HCT116 (cell line): ENCODE measurements around the gene TRIM65. TPM values are rescaled to one million over a fixed set of nuclear protein-coding genes. Genes with fewer than 3 reads are reported as not detected.

Experiments used
- CBX3 ChIP-seq: IDR thresholded peaks from 2 replicates; pipeline ENCODE4 v1.6.1; 2012; ENCODE audit warnings: low read depth
- CEBPB ChIP-seq: IDR thresholded peaks from 2 replicates; pipeline ENCODE4 v1.6.1; 2012; ENCODE audit warnings: low read depth
- EGR1 ChIP-seq: IDR thresholded peaks from 2 replicates; pipeline ENCODE4 v1.6.1; 2012; ENCODE audit warnings: low read depth
- POLR2AphosphoS5 ChIP-seq: IDR thresholded peaks from 2 replicates; pipeline ENCODE4 v1.6.1; 2011; ENCODE audit warnings: mild to moderate bottlenecking, low read depth, low read length, moderate library complexity
- SRF ChIP-seq: IDR thresholded peaks from 2 replicates; pipeline ENCODE4 v1.6.1; 2012; ENCODE audit warnings: low read depth
- TCF7L2 ChIP-seq: IDR thresholded peaks from 2 replicates; pipeline ENCODE4 v1.7.0; 2011; ENCODE audit warnings: borderline replicate concordance, inconsistent platforms; ENCODE audit not compliant: insufficient read depth, insufficient read length; ENCODE audit errors: extremely low read depth
- total RNA-seq: library from RNA; stranded (reverse); gene quantifications from one replicate; pipeline ENCODE4 v1.2.1, GENCODE V29; 2021; ENCODE audit not compliant: unreplicated experiment
- TF ChIP-seq, protein P1 (sequence below): IDR thresholded peaks from 2 replicates; pipeline ENCODE4 v1.6.1; 2012; ENCODE audit warnings: low read depth
- TF ChIP-seq, protein P2 (sequence below): IDR thresholded peaks from 2 replicates; pipeline ENCODE4 v1.6.1; 2011; ENCODE audit warnings: mild to moderate bottlenecking, low read length, moderate library complexity; ENCODE audit not compliant: insufficient replicate concordance; ENCODE audit errors: extremely low read depth

The TRIM65 gene
- total RNA-seq, 1 experiment from 2014 or later: 53.0 TPM

DNA sequence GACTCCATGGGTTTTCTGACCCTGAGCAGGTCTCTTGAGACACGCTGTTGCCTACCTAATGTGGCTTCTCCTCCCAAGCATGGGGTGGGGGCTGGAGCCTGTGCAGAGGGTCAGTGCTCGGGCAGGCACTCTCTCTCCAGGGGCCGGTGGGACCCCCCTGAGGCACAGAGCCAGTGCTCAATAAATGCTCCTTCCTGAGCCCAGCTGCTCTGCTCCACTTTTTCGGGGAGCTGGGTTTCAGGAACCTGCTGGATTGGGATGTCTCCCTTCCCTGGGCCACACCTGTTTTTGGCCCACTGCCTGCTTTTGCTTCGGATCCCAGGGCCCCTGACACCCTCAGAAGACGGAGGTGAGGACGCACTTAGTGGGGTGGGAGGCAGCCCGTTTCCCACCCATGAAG, 1.3 kb upstream of the TRIM65 start (continued):
- TF ChIP-seq, protein P1, sequence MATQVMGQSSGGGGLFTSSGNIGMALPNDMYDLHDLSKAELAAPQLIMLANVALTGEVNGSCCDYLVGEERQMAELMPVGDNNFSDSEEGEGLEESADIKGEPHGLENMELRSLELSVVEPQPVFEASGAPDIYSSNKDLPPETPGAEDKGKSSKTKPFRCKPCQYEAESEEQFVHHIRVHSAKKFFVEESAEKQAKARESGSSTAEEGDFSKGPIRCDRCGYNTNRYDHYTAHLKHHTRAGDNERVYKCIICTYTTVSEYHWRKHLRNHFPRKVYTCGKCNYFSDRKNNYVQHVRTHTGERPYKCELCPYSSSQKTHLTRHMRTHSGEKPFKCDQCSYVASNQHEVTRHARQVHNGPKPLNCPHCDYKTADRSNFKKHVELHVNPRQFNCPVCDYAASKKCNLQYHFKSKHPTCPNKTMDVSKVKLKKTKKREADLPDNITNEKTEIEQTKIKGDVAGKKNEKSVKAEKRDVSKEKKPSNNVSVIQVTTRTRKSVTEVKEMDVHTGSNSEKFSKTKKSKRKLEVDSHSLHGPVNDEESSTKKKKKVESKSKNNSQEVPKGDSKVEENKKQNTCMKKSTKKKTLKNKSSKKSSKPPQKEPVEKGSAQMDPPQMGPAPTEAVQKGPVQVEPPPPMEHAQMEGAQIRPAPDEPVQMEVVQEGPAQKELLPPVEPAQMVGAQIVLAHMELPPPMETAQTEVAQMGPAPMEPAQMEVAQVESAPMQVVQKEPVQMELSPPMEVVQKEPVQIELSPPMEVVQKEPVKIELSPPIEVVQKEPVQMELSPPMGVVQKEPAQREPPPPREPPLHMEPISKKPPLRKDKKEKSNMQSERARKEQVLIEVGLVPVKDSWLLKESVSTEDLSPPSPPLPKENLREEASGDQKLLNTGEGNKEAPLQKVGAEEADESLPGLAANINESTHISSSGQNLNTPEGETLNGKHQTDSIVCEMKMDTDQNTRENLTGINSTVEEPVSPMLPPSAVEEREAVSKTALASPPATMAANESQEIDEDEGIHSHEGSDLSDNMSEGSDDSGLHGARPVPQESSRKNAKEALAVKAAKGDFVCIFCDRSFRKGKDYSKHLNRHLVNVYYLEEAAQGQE: no peak
- TF ChIP-seq CEBPB: no peak
- no peak for TF ChIP-seq CBX3
- no peak for TF ChIP-seq POLR2AphosphoS5
- TF ChIP-seq TCF7L2: no peak
- TF ChIP-seq, protein P2, sequence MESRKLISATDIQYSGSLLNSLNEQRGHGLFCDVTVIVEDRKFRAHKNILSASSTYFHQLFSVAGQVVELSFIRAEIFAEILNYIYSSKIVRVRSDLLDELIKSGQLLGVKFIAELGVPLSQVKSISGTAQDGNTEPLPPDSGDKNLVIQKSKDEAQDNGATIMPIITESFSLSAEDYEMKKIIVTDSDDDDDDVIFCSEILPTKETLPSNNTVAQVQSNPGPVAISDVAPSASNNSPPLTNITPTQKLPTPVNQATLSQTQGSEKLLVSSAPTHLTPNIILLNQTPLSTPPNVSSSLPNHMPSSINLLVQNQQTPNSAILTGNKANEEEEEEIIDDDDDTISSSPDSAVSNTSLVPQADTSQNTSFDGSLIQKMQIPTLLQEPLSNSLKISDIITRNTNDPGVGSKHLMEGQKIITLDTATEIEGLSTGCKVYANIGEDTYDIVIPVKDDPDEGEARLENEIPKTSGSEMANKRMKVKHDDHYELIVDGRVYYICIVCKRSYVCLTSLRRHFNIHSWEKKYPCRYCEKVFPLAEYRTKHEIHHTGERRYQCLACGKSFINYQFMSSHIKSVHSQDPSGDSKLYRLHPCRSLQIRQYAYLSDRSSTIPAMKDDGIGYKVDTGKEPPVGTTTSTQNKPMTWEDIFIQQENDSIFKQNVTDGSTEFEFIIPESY: no peak
- TF ChIP-seq EGR1: no peak
- TF ChIP-seq SRF: no peak
